Activated CD4-positive, CD25-positive, alpha-beta regulatory T cell (primary cell): ENCODE data around the gene THADA.

Experiments used
- DNase-seq, 4 experiments: peaks; one replicate each; lab custom pipeline; 2025; lab: John Stamatoyannopoulos, UW

Gene THADA

DNA sequence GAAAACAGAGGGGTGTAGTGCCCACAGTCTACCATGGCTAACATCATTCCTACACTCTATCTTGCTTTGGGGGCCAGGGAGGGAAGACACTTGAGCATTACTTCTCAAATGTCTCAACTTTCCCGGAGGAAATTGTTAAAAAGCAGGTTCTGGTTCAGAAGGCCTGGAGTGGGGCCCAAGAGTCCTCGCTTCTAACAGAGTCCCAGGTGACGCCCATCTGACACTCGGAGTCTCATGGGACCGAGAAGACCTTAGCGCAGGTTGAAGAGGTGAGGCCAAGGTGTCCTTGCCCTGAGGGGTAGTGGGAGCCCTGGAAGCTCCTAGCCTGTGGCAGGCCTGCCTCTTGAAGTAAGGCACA lies 409.5 kb downstream of the THADA start:
- no peak for DNase-seq

DNA sequence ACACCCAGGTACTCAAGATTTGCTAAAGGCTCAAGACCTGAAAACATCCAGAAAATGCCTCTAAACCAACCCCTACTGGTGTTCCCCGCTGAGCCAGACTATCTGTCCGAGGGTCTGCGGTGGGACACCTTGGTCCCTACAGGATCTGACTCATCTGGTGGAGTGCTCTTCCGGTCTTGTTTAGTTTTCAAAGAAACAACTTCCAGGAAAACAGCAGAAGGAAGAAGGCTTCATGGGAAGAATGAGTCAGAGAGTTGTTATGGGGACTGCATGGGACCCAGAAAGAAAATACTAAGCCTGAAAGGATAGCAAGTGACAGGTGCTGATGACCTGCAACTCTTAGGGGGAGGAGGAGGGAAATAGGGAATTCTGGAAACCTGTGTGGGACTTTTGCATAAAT lies 410.7 kb downstream of the THADA start:
- DNase-seq, result no peak

DNA sequence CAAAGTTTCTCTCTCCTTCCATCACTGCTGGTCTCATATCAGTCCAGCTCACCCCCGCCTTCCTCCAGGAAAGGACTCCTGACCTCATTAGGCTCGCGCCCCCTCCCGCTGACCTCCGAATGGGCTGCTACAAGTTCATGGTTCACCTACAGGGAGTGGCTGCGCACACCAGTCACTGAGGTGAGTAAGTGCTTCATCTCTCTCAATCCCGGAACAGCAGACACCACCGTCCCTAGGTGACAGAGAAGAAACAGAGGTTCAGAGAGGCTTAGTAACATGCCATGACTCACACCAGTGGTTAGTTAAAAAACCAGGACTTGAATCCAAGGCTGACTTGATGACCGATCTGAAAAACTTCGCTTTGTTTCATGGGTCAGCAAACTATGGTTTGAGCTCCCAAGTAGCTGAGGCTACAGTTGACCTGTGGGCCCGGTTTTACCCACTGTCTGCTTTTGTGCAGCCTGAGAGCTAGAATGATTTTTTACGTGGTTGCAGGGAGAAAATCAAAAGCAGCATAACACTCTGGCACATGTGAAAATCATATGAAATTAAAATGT lies 411.4 kb downstream of the THADA start:
- DNase-seq, result peak in 1 of 4 experiments; percentile 17

DNA sequence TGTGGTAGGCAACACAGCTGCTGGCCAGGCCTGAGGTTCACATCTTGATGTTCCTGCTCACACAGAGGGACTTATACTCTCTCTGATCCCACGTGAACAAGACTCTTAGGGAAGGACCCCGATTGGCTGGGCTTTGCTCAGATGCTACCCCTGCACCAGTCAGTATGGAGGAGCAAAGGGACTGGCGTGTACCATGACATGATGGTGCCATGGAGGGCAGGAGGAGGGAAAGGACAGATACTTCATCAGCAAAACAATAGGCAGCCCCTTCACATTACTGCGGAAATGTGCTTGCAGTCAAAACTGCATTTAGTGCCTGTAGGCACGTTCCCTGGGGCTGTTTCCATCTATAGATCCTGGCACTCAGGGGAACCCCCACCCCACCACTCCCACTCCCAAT lies 412.1 kb downstream of the THADA start:
- DNase-seq, result no peak

DNA sequence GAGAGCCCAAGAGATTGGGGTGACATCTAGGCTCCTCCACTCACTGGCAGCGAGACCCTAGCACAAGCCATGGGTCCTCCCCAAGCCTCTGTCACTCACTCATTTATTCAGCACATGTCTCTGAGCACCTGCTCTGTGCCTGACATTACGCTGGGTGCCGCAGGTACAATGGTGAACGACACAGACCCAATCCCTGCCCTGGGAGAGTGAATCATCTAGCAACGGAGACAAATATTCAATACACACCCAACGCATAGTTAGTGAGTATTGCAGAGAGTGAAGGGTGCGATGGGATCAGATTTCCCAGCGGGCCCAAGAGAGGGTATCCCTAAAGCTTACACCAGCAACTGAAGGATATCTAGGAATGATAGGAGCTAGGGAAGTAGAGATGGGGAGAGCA lies 414.9 kb downstream of the THADA start:
- DNase-seq, result no peak
